Measurements from ENCODE around the gene CCM2L. TPM values are rescaled to one million over a fixed set of nuclear protein-coding genes. Genes with fewer than 3 reads are reported as not detected.
A peak's percentile ranks its signal among the peaks of the same experiment; 100 is the strongest.

CCM2L gene
- total and polyA plus RNA-seq, 9 of the 15 experiments (the other 6 are each of a cell fraction or from before 2014, with no cell fraction given), result 0.04 TPM; not detected in 8

- no peak for TF ChIP-seq CHD7 (IDR thresholded peaks at IDR 0.05; ENCODE audit: low read depth, low read length)
- TF ChIP-seq ZNF609 (CRISPR knock-in tag; IDR thresholded peaks at IDR 0.05; ENCODE audit: borderline replicate concordance), result no peak
- TF ChIP-seq BHLHE40 (IDR thresholded peaks at IDR 0.05; ENCODE audit: low read length), result peak; percentile 63
- no peak for TF ChIP-seq ZNF583 (CRISPR knock-in tag; IDR thresholded peaks at IDR 0.05)
Measured at GRCh38 chr20:32006841-32007786, 3.1 kb upstream of the CCM2L start (continued).

Measured in K562 (cell line).